ENCODE data around the gene OR2V2.
"Not testable (repeated sequence)": the region's sequence is repeated elsewhere in the genome, so short reads cannot be mapped to it uniquely, and the experiment has no call there.

OR2V2 gene

GRCh38 chr5:181173027-181173419, 25.6 kb downstream of the OR2V2 start:
- H3K4me3 ChIP-seq (ENCODE audit: low read depth, low read length) = peak overlapping the region; percentile 5
- TF ChIP-seq CTCF (IDR thresholded peaks at IDR 0.05; ENCODE audit: low read depth, low read length, missing control alignments) = no peak
- in situ Hi-C loops (cut with HindIII; ENCODE audit: low sequenced_read_pairs) = no loop called here
- DNase-seq (ENCODE audit: low read depth) = no peak

DNA sequence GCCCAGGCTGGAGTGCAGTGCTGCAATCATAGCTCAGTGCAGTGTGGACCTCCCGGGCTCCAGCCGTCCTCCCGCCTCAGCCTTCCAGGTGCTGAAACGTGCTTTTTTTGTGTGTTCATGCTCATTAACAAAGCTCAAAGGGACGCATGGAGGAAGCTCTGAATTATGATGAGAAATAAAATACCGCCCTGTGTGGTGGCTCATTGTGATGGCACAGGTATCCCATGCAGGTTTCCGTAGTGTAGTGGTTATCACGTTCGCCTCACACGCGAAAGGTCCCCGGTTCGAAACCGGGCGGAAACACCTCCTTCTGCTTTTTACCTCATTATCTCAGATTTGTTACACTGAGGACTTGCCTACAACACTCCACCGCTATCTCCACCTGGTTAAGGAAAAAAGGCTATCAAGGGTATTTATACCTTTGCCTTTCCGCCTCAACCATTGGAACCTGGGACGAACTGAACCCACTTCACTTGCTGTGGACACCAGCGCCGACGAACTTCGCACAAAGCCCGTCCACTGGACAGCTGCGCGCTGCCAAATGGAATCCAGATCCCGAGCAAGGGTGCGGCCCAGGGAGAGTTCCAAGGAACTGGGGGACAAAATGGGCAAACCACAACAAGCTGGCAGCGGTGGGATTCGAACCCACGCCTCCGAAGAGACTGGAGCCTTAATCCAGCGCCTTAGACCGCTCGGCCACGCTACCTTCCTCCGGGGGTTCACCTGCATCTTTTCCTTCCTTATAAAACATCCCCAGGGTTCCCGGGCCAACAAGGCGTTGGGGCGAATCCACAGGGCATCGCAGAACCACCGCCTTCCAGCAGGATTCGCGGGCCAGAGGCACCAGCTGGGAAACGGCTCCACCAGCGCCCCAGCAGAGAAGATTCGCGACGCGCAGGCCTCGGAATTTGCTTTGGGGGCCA, 26.3 kb downstream of the OR2V2 start:
- in situ Hi-C loops (cut with HindIII; ENCODE audit: low sequenced_read_pairs) = no loop called here
- H3K4me3 ChIP-seq (ENCODE audit: low read depth, low read length) = peak overlapping the region; percentile 5
- no peak for TF ChIP-seq CTCF (IDR thresholded peaks at IDR 0.05; ENCODE audit: low read depth, low read length, missing control alignments)
- DNase-seq (ENCODE audit: low read depth) = no peak

DNA sequence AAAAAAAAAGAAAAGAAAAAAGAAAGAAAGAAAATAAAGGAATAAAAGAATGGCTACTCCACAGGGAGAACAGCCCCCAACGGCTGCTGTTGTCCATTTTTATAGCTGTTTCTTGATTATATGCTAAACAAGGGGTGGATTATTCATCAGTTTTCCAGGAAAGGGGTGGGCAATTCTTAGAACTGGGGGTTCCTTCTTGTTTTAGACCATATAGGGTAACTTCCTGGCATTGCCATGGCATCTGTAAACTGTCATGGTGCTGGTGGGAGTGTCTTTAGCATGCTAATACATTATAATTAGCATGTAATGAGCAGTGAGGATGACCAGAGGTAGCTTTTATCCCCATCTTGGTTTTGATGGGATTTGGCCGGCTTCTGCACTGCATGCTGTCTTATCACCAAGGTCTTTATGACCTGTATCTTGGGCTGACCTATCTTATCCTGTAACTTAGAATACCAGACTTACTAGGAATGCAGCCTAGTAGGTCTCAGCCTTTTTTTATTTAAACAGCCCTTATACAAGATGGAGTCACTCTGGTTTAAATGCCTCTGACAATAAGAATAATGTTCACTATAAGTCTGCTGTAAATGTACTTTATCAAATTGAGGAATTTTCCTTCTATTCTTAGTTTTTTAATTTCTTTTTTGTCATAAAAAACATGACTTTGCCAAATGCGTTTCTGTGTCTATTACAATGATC, 29.0 kb downstream of the OR2V2 start:
- TF ChIP-seq CTCF (IDR thresholded peaks at IDR 0.05; ENCODE audit: low read depth, low read length, missing control alignments) = no peak
- no peak overlapping the region for H3K4me3 ChIP-seq (ENCODE audit: low read depth, low read length)
- in situ Hi-C loops (cut with HindIII; ENCODE audit: low sequenced_read_pairs) = no loop called here
- no peak for DNase-seq (ENCODE audit: low read depth)

GRCh38 chr5:181177559-181177958, 30.2 kb downstream of the OR2V2 start:
- DNase-seq (ENCODE audit: low read depth); in situ Hi-C loops (cut with HindIII; ENCODE audit: low sequenced_read_pairs); H3K4me3 ChIP-seq (ENCODE audit: low read depth, low read length): not testable (repeated sequence)

- DNase-seq (ENCODE audit: low read depth) = no peak
- no peak overlapping the region for H3K4me3 ChIP-seq (ENCODE audit: low read depth, low read length)
- in situ Hi-C loops (cut with HindIII; ENCODE audit: low sequenced_read_pairs) = no loop called here
- peak; percentile 77 for TF ChIP-seq CTCF (IDR thresholded peaks at IDR 0.05; ENCODE audit: low read depth, low read length, missing control alignments)
Measured at GRCh38 chr5:181181650-181182565, 34.5 kb downstream of the OR2V2 start.

DNA sequence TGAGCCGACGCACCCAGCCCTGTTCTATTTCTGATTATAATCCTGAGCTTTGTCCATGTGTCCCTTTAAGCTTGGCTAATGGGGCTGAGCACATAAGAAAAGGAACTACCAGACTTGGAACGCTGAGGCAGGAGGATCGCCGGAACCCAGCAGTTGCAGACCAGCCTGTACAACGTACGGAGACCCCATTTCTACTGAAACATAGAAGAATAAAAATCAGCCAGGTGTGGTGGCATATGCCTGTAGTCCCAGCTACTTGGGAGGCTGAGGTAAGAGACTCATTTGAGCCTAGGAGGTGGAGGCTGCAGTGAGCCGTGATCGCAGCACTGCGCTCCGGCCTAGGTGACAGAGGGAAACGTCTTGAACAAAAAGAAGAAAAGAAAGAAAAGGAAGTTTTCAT, 35.3 kb downstream of the OR2V2 start:
- no peak overlapping the region for H3K4me3 ChIP-seq (ENCODE audit: low read depth, low read length)
- DNase-seq (ENCODE audit: low read depth) = no peak
- no peak for TF ChIP-seq CTCF (IDR thresholded peaks at IDR 0.05; ENCODE audit: low read depth, low read length, missing control alignments)
- in situ Hi-C loops (cut with HindIII; ENCODE audit: low sequenced_read_pairs) = no loop called here
